Mucosa of descending colon (tissue), 3 donors: ENCODE results near the gene TXNRD2. TPM values are rescaled to one million over a fixed set of nuclear protein-coding genes. Genes with fewer than 3 reads are reported as not detected.

Experiments
- ATAC-seq: fragments of 200-7000 bp; cut with Tn5 transposase; one replicate; pipeline ENCODE4 v1.9.1; 2020; ENCODE audit warnings: mild to moderate bottlenecking, moderate library complexity
- DNase-seq, 3 donors: peaks; one replicate each; pipeline ENCODE4 v3.0.0-alpha.2; 2020
- H3K36me3 ChIP-seq: fragments of 200-600 bp; one replicate; pipeline ENCODE4 v1.8.0; 2021; ENCODE audit warnings: low read depth, mild to moderate bottlenecking
- H3K4me1 ChIP-seq: fragments of 200-600 bp; one replicate; pipeline ENCODE4 v1.8.0; 2021; ENCODE audit warnings: low read depth, mild to moderate bottlenecking
- H3K4me3 ChIP-seq: fragments of 200-600 bp; one replicate; pipeline ENCODE4 v1.8.0; 2021; ENCODE audit warnings: mild to moderate bottlenecking
- H3K9me3 ChIP-seq: fragments of 200-600 bp; one replicate; pipeline ENCODE4 v1.8.0; 2021; ENCODE audit warnings: mild to moderate bottlenecking
- CTCF ChIP-seq: fragments of 200-600 bp; IDR thresholded peaks from one replicate; pipeline ENCODE4 v1.8.0; 2022; ENCODE audit warnings: antibody characterized with exemption, mild to moderate bottlenecking
- intact Hi-C, 2 donors: fragments of 100-400 bp; cut with DNase I in 1 of 2; cut with micrococcal nuclease in 1 of 2; formaldehyde crosslinking; loops; one replicate each; pipeline versions ENCODE4 v1.11.0 to v1.11.1; 2022; cut with DNase I, micrococcal nuclease
- total RNA-seq, 3 donors: library from RNA; stranded (reverse); fragmentation: NEBNext Ultra II Directional in 2 of 3; extraction: Animal tissue kit (Norgen Biotek cat#: 25700) in 2 of 3; gene quantifications; one replicate each; pipeline versions ENCODE4 v1.2.1 to v1.2.4, GENCODE V29; 2021 to 2023
- donor health status: DM: no; HTN: no; CAD: no; lungs with moderate emphysema.
- donor health status: DM: no; HTN: no; CAD: no.
- donor health status: DM: no; HTN: yes; CAD: no.

The TXNRD2 gene
- total RNA-seq, 3 donors from 2014 or later, result 20.9 to 23.6 (median 22.6) TPM

GRCh38 chr22:19981171-19981960, 39.7 kb upstream of the TXNRD2 start:
- no peak for TF ChIP-seq CTCF

GRCh38 chr22:19980766-19981165, 39.1 kb upstream of the TXNRD2 start:
- intact Hi-C loops, result no loop called here
- Histone ChIP-seq H3K4me3 (no peak overlapping the region), H3K36me3 (no peaks in the 10 kb centered on the region), H3K9me3 (no peaks in the 10 kb centered on the region), H3K4me1 (peaks cover under 1% of the 10 kb centered on the region)
- DNase-seq (peak in 2 of 3 donors; percentile 7 to 12), ATAC-seq (no peak)
- no peak for TF ChIP-seq CTCF

More at GRCh38 chr22:19981171-19981960, 39.7 kb upstream of the TXNRD2 start:
- Histone ChIP-seq H3K4me1 (peaks cover 7% of the 10 kb centered on the region), H3K9me3 (no peaks in the 10 kb centered on the region), H3K4me3 (no peak overlapping the region), H3K36me3 (no peaks in the 10 kb centered on the region)
- DNase-seq (peak in 2 of 3 donors; percentile 21 to 47), ATAC-seq (no peak)
- intact Hi-C loops, result no loop called here

- Histone ChIP-seq H3K36me3 (no peaks in the 10 kb centered on the region), H3K4me3 (no peak overlapping the region), H3K4me1 (no peaks in the 10 kb centered on the region), H3K9me3 (no peaks in the 10 kb centered on the region)
- DNase-seq (peak in 1 of 3 donors; percentile 14), ATAC-seq (no peak)
- no peak for TF ChIP-seq CTCF
- intact Hi-C loops, result no loop called here
Observed at GRCh38 chr22:19979712-19980493, 38.3 kb upstream of the TXNRD2 start.

- no peaks in the 10 kb centered on the region for H3K36me3 ChIP-seq
- ATAC-seq, result no peak
- no peaks in the 10 kb centered on the region for H3K4me1 ChIP-seq
- intact Hi-C loops, result no loop called here
- no peak overlapping the region for H3K4me3 ChIP-seq
- DNase-seq, result no peak
- no peak for TF ChIP-seq CTCF
- no peaks in the 10 kb centered on the region for H3K9me3 ChIP-seq
Observed at GRCh38 chr22:19978748-19979147, 37.1 kb upstream of the TXNRD2 start.

GRCh38 chr22:19977296-19978243, 36.0 kb upstream of the TXNRD2 start:
- intact Hi-C loops, result no loop called here
- Histone ChIP-seq H3K9me3 (no peaks in the 10 kb centered on the region), H3K4me1 (no peaks in the 10 kb centered on the region), H3K4me3 (no peak overlapping the region), H3K36me3 (no peaks in the 10 kb centered on the region)
- DNase-seq (no peak), ATAC-seq (no peak)
- TF ChIP-seq CTCF, result no peak
